KOPT-K1 (cell line): ENCODE data around the gene RARB.

Experiments
- H3K27ac ChIP-seq: fragments of 200-600 bp; sonication (generic); 2 replicates; pipeline ENCODE4 v1.5.1; 2016; ENCODE audit warnings: antibody characterized with exemption, mild to moderate bottlenecking, low read depth, low read length; ENCODE audit not compliant: poor library complexity, severe bottlenecking
- H3K36me3 ChIP-seq: fragments of 200-600 bp; sonication (generic); 2 replicates; pipeline ENCODE4 v1.5.1; 2017; ENCODE audit warnings: antibody characterized with exemption, mild to moderate bottlenecking, low read length, moderate library complexity; ENCODE audit not compliant: insufficient read depth
- H3K9me3 ChIP-seq: fragments of 200-600 bp; sonication (generic); 2 replicates; pipeline ENCODE4 v1.5.1; 2017; ENCODE audit warnings: antibody characterized with exemption, low read length, mild to moderate bottlenecking; ENCODE audit not compliant: insufficient read depth, poor library complexity, severe bottlenecking

RARB gene

GRCh38 chr3:25489858-25490593 is 62.0 kb downstream of the RARB start:
- no peak overlapping the region for H3K27ac ChIP-seq
- no peaks in the 10 kb centered on the region for H3K36me3 ChIP-seq

DNA sequence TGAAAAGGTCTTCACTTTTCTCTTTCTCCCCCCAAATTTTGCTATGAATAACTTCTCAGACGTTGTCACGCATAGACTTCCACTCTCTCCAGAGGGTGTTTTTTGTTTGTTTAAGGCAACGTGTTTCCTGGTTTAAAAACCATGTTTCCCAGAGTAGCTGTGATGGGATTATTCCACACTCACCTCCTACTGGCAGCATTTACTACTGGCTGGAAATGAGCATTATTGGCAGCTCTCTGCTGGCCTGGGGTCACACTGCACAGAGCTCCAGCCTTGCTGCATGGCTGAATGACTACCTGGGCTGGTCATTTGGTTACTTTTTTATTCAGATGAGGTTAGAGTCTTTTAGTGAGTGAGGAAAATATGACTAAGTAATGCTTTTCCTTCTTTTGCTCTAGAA is 65.2 kb downstream of the RARB start:
- Histone ChIP-seq H3K9me3 (peaks cover 4% of the 10 kb centered on the region), H3K36me3 (no peaks in the 10 kb centered on the region), H3K27ac (no peak overlapping the region)

More at GRCh38 chr3:25489858-25490593, 62.0 kb downstream of the RARB start:
- peaks cover 4% of the 10 kb centered on the region for H3K9me3 ChIP-seq

DNA sequence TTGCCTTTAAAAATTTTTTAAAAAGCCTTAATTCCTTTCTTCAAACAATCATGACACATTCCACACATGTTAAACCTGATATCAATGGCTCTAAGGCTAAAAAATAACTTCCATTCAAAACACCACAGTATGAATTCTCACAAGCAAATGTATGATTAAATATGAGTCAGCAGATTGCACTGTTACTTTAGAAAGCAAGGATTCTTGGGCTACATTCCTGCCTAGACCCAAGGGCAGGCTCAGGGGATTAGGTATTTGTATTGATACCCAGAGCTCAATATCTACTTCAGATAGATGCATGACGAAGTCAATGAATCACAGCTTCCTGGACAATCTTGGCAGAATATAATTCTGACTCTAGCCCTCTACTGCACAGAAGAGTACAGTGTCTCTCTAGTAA is 65.7 kb downstream of the RARB start:
- peaks cover 4% of the 10 kb centered on the region for H3K9me3 ChIP-seq
- H3K27ac ChIP-seq = no peak overlapping the region
- H3K36me3 ChIP-seq = no peaks in the 10 kb centered on the region

GRCh38 chr3:25495304-25495703 is 67.2 kb downstream of the RARB start:
- H3K36me3 ChIP-seq = no peaks in the 10 kb centered on the region
- peaks cover 4% of the 10 kb centered on the region for H3K9me3 ChIP-seq
- no peak overlapping the region for H3K27ac ChIP-seq

- Histone ChIP-seq H3K36me3 (no peaks in the 10 kb centered on the region), H3K9me3 (peaks cover 4% of the 10 kb centered on the region), H3K27ac (no peak overlapping the region)
Measured at GRCh38 chr3:25495726-25496253, 67.7 kb downstream of the RARB start.

- Histone ChIP-seq H3K9me3 (peaks cover 4% of the 10 kb centered on the region), H3K27ac (no peak overlapping the region), H3K36me3 (no peaks in the 10 kb centered on the region)
Measured at GRCh38 chr3:25497096-25497495, 69.0 kb downstream of the RARB start.

- Histone ChIP-seq H3K9me3 (no peaks in the 10 kb centered on the region), H3K27ac (no peak overlapping the region), H3K36me3 (no peaks in the 10 kb centered on the region)
Measured at GRCh38 chr3:25500706-25501210, 72.7 kb downstream of the RARB start.

GRCh38 chr3:25502233-25502632 is 74.2 kb downstream of the RARB start:
- H3K27ac ChIP-seq = no peak overlapping the region
- H3K9me3 ChIP-seq = no peaks in the 10 kb centered on the region
- H3K36me3 ChIP-seq = no peaks in the 10 kb centered on the region

DNA sequence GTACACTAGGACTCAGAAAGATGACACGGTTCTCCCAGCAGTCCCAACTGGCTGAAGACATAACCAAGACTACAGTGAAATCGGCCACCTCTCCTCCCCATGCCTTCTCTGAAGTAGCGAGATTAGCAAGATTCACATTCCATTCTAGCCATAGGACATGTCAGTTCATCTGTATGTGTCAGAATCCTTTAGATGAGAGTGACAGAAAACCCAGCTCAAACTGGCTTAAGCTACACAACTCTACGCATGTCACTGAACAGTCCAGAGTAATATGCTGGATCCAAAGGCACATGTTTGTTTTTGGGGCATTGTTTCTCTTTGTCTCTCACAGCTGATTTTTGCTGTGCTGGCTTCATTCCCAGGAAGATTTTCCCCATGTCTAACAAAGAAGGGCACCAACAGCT is 75.8 kb downstream of the RARB start:
- Histone ChIP-seq H3K36me3 (no peaks in the 10 kb centered on the region), H3K9me3 (no peaks in the 10 kb centered on the region), H3K27ac (no peak overlapping the region)

- Histone ChIP-seq H3K9me3 (no peaks in the 10 kb centered on the region), H3K36me3 (no peaks in the 10 kb centered on the region), H3K27ac (no peak overlapping the region)
Measured at GRCh38 chr3:25505581-25505980, 77.5 kb downstream of the RARB start.

DNA sequence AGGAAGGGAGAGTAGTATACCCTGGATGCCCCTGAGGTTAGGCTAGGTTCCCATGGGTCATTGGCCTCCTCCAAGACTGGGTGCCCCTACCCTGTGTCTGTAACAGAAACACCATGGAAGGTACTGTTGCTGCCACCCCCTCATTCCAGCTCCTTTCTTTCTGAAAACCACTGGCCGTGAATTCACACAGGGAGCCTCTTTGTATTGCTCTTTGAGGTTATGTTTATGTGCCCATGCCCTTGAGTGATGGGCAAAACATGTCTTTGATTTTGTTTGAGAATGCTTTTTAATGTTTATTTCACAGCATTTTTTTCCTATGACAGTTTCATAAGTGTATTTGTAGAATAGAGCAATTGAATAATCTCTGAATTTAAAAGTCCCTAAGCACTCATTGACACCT is 79.7 kb downstream of the RARB start:
- Histone ChIP-seq H3K36me3 (no peaks in the 10 kb centered on the region), H3K9me3 (no peaks in the 10 kb centered on the region), H3K27ac (no peak overlapping the region)

DNA sequence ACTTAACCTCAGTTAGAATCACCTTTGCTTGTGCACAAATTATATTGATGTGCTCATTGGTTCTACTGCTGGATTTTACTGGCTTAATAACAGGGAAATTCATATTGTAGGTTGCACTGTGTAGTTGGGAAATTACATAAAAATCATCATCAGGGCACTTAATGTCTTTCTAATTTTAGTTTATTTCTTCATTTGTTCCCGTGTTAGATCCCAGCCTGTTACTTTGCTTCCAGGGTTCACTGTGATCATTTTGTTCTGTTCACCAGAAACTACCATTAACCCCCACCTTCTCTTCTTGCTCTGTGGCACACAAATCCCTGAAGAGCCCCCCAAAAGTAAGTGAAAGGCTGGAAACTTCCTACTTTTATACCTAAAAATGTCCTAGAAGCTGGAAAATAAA is 80.4 kb downstream of the RARB start:
- Histone ChIP-seq H3K27ac (no peak overlapping the region), H3K36me3 (no peaks in the 10 kb centered on the region), H3K9me3 (no peaks in the 10 kb centered on the region)

- no peaks in the 10 kb centered on the region for H3K36me3 ChIP-seq
- no peaks in the 10 kb centered on the region for H3K9me3 ChIP-seq
- no peak overlapping the region for H3K27ac ChIP-seq
Measured at GRCh38 chr3:25508901-25509300, 80.8 kb downstream of the RARB start.

DNA sequence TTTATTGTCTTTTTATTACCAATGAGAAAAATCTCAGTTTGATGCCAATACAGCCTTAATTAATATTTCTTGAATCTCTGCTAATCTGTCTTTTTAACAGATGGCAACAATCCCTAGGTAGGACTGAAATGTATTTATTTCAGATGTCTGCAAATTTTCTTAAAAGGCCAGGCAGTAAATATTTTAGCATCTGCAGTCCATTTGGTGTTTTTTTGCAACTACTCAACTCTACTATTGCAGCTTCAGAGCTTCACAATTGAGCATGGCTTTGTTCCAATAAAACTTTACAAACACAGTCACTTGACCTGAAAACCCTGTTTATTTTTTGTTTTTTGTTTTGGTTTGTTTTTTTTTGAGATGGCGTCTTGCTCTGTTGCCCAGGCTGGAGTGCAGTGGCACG is 82.7 kb downstream of the RARB start:
- H3K27ac ChIP-seq = no peak overlapping the region
- no peaks in the 10 kb centered on the region for H3K36me3 ChIP-seq
- no peaks in the 10 kb centered on the region for H3K9me3 ChIP-seq

GRCh38 chr3:25511972-25512721 is 84.1 kb downstream of the RARB start:
- Histone ChIP-seq H3K9me3 (no peaks in the 10 kb centered on the region), H3K36me3 (no peaks in the 10 kb centered on the region), H3K27ac (no peak overlapping the region)
